ENCODE results near the gene ADCK2. TPM values are rescaled to one million over a fixed set of nuclear protein-coding genes. Genes with fewer than 3 reads are reported as not detected.

The ADCK2 gene
- polyA plus RNA-seq, 1 of the 3 experiments (the other 2 are of a cell fraction): 19.0 TPM

- no peak overlapping the region for H3K4me3 ChIP-seq (ENCODE audit: low read depth in 2 of 2, low read length in 1 of 2)
- no peak for DNase-seq
- POLR2A ChIA-PET: interaction anchor here (1.4 to 1.5 kb wide), 2 partner anchors 124 to 163 kb away, joined by 4 to 6 read pairs; no protein-coding TSS in a partner anchor
- no peak overlapping the region for H2AFZ ChIP-seq (ENCODE audit: low read depth)
- no peak overlapping the region for H3K27ac ChIP-seq (ENCODE audit: low read depth in 2 of 2, low read length in 1 of 2)
- H4K20me1 ChIP-seq (ENCODE audit: insufficient read depth): no peaks in the 10 kb centered on the region
- no peaks in the 10 kb centered on the region for H3F3A ChIP-seq (replicated peaks; ENCODE audit: insufficient read depth)
- WGBS (ENCODE audit: low lambda C conversion rate): 95% methylated on average over 15 of the region's 15 CpGs
- no peak overlapping the region for H3K4me2 ChIP-seq
- no peaks in the 10 kb centered on the region for H3K9me3 ChIP-seq
- TF ChIP-seq MXI1 (IDR thresholded peaks at IDR 0.05; ENCODE audit: low read depth, low read length) (no peak), TEAD4 (IDR thresholded peaks at IDR 0.05; ENCODE audit: borderline replicate concordance, insufficient read depth) (no peak), CHD2 (IDR thresholded peaks at IDR 0.05; ENCODE audit: low read length, partially characterized antibody) (no peak), RFX5 (IDR thresholded peaks at IDR 0.05; ENCODE audit: low read length) (no peak), FOSL2 (IDR thresholded peaks at IDR 0.05; ENCODE audit: borderline replicate concordance, low read depth) (no peak), RCOR1 (IDR thresholded peaks at IDR 0.05; ENCODE audit: low read length) (no peak), CTCF (IDR thresholded peaks at IDR 0.05) (no peak), JUND (IDR thresholded peaks at IDR 0.05) (no peak), TAF1 (IDR thresholded peaks at IDR 0.05; ENCODE audit: borderline replicate concordance, low read depth, low read length) (no peak), MEF2A (IDR thresholded peaks at IDR 0.05; ENCODE audit: borderline replicate concordance, low read depth) (no peak), POLR2AphosphoS5 (IDR thresholded peaks at IDR 0.05; ENCODE audit: low read depth, low read length) (no peak)
- TF ChIP-seq, protein P1, sequence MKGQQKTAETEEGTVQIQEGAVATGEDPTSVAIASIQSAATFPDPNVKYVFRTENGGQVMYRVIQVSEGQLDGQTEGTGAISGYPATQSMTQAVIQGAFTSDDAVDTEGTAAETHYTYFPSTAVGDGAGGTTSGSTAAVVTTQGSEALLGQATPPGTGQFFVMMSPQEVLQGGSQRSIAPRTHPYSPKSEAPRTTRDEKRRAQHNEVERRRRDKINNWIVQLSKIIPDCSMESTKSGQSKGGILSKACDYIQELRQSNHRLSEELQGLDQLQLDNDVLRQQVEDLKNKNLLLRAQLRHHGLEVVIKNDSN (IDR thresholded peaks at IDR 0.05; ENCODE audit: borderline replicate concordance, low read depth): no peak
- TF ChIP-seq, protein P2, sequence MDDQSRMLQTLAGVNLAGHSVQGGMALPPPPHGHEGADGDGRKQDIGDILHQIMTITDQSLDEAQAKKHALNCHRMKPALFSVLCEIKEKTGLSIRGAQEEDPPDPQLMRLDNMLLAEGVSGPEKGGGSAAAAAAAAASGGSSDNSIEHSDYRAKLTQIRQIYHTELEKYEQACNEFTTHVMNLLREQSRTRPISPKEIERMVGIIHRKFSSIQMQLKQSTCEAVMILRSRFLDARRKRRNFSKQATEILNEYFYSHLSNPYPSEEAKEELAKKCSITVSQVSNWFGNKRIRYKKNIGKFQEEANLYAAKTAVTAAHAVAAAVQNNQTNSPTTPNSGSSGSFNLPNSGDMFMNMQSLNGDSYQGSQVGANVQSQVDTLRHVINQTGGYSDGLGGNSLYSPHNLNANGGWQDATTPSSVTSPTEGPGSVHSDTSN (IDR thresholded peaks at IDR 0.05): no peak
- H3K4me1 ChIP-seq (ENCODE audit: control insufficient read depth in 1 of 2, insufficient read depth in 2 of 2, low read depth in 1 of 2, low read length in 1 of 2): peaks cover 0 to 16% of the 10 kb centered on the region in 2 experiments; a peak in 1 of 4 replicates
- CTCF ChIA-PET: interaction anchor here (0.8 to 20.3 kb wide), 7 partner anchors 9 to 166 kb away, joined by 3 to 433 read pairs (median 5); partner anchors contain the start of gene ADCK2
- no peaks in the 10 kb centered on the region; the same call in 1 of the 2 replicates for H3K79me2 ChIP-seq (ENCODE audit: insufficient read depth)
- H3K9me2 ChIP-seq: no peaks in the 10 kb centered on the region
- H3K36me3 ChIP-seq (replicated peaks in 1 of 2; ENCODE audit: control insufficient read depth in 1 of 2, insufficient read depth in 2 of 2, low read length in 1 of 2): no peaks in the 10 kb centered on the region
- H3K27me3 ChIP-seq (ENCODE audit: insufficient read depth): no peaks in the 10 kb centered on the region
- no peak overlapping the region for H3K9ac ChIP-seq
Measured at GRCh38 chr7:140641524-140642195, 31.1 kb upstream of the ADCK2 start.

Data from SK-N-SH (cell line).